Mucosa of descending colon (tissue), 3 donors: ENCODE results near the gene FEZF1. TPM values are rescaled to one million over a fixed set of nuclear protein-coding genes. Genes with fewer than 3 reads are reported as not detected.

Experiments
- ATAC-seq: fragments of 200-7000 bp; cut with Tn5 transposase; one replicate; pipeline ENCODE4 v1.9.1; 2020; ENCODE audit warnings: mild to moderate bottlenecking, moderate library complexity
- DNase-seq, 3 donors: peaks; one replicate each; pipeline ENCODE4 v3.0.0-alpha.2; 2020
- H3K36me3 ChIP-seq: fragments of 200-600 bp; one replicate; pipeline ENCODE4 v1.8.0; 2021; ENCODE audit warnings: low read depth, mild to moderate bottlenecking
- H3K4me1 ChIP-seq: fragments of 200-600 bp; one replicate; pipeline ENCODE4 v1.8.0; 2021; ENCODE audit warnings: low read depth, mild to moderate bottlenecking
- H3K4me3 ChIP-seq: fragments of 200-600 bp; one replicate; pipeline ENCODE4 v1.8.0; 2021; ENCODE audit warnings: mild to moderate bottlenecking
- H3K9me3 ChIP-seq: fragments of 200-600 bp; one replicate; pipeline ENCODE4 v1.8.0; 2021; ENCODE audit warnings: mild to moderate bottlenecking
- intact Hi-C, 2 donors: fragments of 100-400 bp; cut with DNase I in 1 of 2; cut with micrococcal nuclease in 1 of 2; formaldehyde crosslinking; loops; one replicate each; pipeline versions ENCODE4 v1.11.0 to v1.11.1; 2022; cut with DNase I, micrococcal nuclease
- total RNA-seq, 3 donors: library from RNA; stranded (reverse); fragmentation: NEBNext Ultra II Directional in 2 of 3; extraction: Animal tissue kit (Norgen Biotek cat#: 25700) in 2 of 3; gene quantifications; one replicate each; pipeline versions ENCODE4 v1.2.1 to v1.2.4, GENCODE V29; 2021 to 2023
- TF ChIP-seq, protein P1 (sequence below): fragments of 200-600 bp; IDR thresholded peaks from one replicate; pipeline ENCODE4 v1.8.0; 2022; ENCODE audit warnings: antibody characterized with exemption, mild to moderate bottlenecking
- donor health status: DM: no; HTN: no; CAD: no; lungs with moderate emphysema.
- donor health status: DM: no; HTN: no; CAD: no.
- donor health status: DM: no; HTN: yes; CAD: no.

FEZF1 gene
- total RNA-seq, 3 donors from 2014 or later: not detected

- TF ChIP-seq, protein P1, sequence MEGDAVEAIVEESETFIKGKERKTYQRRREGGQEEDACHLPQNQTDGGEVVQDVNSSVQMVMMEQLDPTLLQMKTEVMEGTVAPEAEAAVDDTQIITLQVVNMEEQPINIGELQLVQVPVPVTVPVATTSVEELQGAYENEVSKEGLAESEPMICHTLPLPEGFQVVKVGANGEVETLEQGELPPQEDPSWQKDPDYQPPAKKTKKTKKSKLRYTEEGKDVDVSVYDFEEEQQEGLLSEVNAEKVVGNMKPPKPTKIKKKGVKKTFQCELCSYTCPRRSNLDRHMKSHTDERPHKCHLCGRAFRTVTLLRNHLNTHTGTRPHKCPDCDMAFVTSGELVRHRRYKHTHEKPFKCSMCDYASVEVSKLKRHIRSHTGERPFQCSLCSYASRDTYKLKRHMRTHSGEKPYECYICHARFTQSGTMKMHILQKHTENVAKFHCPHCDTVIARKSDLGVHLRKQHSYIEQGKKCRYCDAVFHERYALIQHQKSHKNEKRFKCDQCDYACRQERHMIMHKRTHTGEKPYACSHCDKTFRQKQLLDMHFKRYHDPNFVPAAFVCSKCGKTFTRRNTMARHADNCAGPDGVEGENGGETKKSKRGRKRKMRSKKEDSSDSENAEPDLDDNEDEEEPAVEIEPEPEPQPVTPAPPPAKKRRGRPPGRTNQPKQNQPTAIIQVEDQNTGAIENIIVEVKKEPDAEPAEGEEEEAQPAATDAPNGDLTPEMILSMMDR: no peak
- intact Hi-C loops: no loop called here
- DNase-seq: no peak
Observed at GRCh38 chr7:122273117-122273516, 31.4 kb downstream of the FEZF1 start.

DNA sequence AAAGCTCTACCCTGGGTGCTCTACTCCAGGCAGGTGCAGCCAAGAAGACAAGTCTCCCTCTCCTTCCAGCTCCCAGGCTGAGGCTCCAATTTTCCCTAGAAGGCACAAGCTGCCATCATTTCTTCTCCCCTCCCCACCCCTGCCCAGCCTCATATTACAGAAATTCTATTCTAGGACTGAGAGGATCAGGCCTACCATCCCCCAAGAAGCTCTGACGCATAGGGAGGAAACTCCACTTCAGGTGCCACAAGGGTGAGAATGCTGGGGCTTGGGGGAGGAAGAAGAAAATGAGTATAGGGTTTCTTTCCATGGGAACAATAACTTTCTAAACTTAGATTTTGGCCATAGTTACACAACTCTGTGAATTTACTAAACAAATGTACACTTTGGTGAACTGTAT is 35.3 kb downstream of the FEZF1 start:
- TF ChIP-seq, protein P1: no peak
- DNase-seq: no peak
- no peak for ATAC-seq
- no peaks in the 10 kb centered on the region for H3K4me1 ChIP-seq
- no peak overlapping the region for H3K4me3 ChIP-seq
- intact Hi-C loops: no loop called here
- H3K36me3 ChIP-seq: no peaks in the 10 kb centered on the region
- no peaks in the 10 kb centered on the region for H3K9me3 ChIP-seq

More at GRCh38 chr7:122273117-122273516, 31.4 kb downstream of the FEZF1 start:
- Histone ChIP-seq H3K36me3 (no peaks in the 10 kb centered on the region), H3K9me3 (no peaks in the 10 kb centered on the region), H3K4me1 (no peaks in the 10 kb centered on the region), H3K4me3 (no peak overlapping the region)
- no peak for ATAC-seq

- no peak overlapping the region for H3K4me3 ChIP-seq
- H3K4me1 ChIP-seq: no peaks in the 10 kb centered on the region
- ATAC-seq: no peak
- DNase-seq: no peak
- no peaks in the 10 kb centered on the region for H3K9me3 ChIP-seq
- intact Hi-C loops: no loop called here
- TF ChIP-seq, protein P1: no peak
- no peaks in the 10 kb centered on the region for H3K36me3 ChIP-seq
Observed at GRCh38 chr7:122268101-122268500, 36.4 kb downstream of the FEZF1 start.

GRCh38 chr7:122262246-122262645 is 42.3 kb downstream of the FEZF1 start:
- Histone ChIP-seq H3K4me3 (no peak overlapping the region), H3K9me3 (no peaks in the 10 kb centered on the region), H3K36me3 (no peaks in the 10 kb centered on the region), H3K4me1 (no peaks in the 10 kb centered on the region)
- TF ChIP-seq, protein P1: no peak
- ATAC-seq (no peak), DNase-seq (no peak)
- intact Hi-C loops: no loop called here

GRCh38 chr7:122261442-122261841 is 43.1 kb downstream of the FEZF1 start:
- no peaks in the 10 kb centered on the region for H3K4me1 ChIP-seq
- no peaks in the 10 kb centered on the region for H3K9me3 ChIP-seq
- intact Hi-C loops: no loop called here
- H3K36me3 ChIP-seq: no peaks in the 10 kb centered on the region
- no peak overlapping the region for H3K4me3 ChIP-seq
- TF ChIP-seq, protein P1: no peak
- DNase-seq (no peak), ATAC-seq (no peak)

- ATAC-seq: no peak
- TF ChIP-seq, protein P1: no peak
- Histone ChIP-seq H3K36me3 (no peaks in the 10 kb centered on the region), H3K4me1 (no peaks in the 10 kb centered on the region), H3K4me3 (no peak overlapping the region), H3K9me3 (no peaks in the 10 kb centered on the region)
- intact Hi-C loops: no loop called here
- DNase-seq: no peak
Observed at GRCh38 chr7:122261016-122261415, 43.5 kb downstream of the FEZF1 start.
